Kidney (tissue), 14 donors: ENCODE data around the gene LZTS3. TPM values are rescaled to one million over a fixed set of nuclear protein-coding genes. Genes with fewer than 3 reads are reported as not detected.
"Not testable (repeated sequence)": the region's sequence is repeated elsewhere in the genome, so short reads cannot be mapped to it uniquely, and the experiment has no call there.

ENCODE experiments used
- DNase-seq, 5 donors: peaks; one replicate each; pipeline ENCODE4 v3.0.0-alpha.2; 2013 to 2020
- FAIRE-seq: peaks from 2 replicates; lab custom pipeline; 2012; peaks lifted over from hg19 to GRCh38; lab: Jason Lieb, UNC
- H3K27ac ChIP-seq, 2 donors: one replicate each; pipeline ENCODE4 v1.7.0; 2013; ENCODE audit warnings: low read depth in 2 of 2, low read length in 2 of 2, inconsistent platforms in 1 of 2
- H3K27me3 ChIP-seq: one replicate; pipeline ENCODE4 v1.7.1; 2013; ENCODE audit warnings: low read length, inconsistent platforms; ENCODE audit not compliant: control insufficient read depth, insufficient read depth
- H3K36me3 ChIP-seq, 3 donors: one replicate each; pipeline versions ENCODE4 v1.7.0 to v1.7.1; 2013; ENCODE audit warnings: low read length in 3 of 3, control low read depth in 1 of 3, inconsistent platforms in 1 of 3; ENCODE audit not compliant: insufficient read depth in 3 of 3, control insufficient read depth in 2 of 3
- H3K4me1 ChIP-seq, 3 donors: one replicate each; pipeline versions ENCODE4 v1.7.0 to v1.7.1; 2013; ENCODE audit warnings: low read length in 3 of 3, inconsistent platforms in 1 of 3, low read depth in 1 of 3; ENCODE audit not compliant: control insufficient read depth in 2 of 3, insufficient read depth in 2 of 3
- H3K4me3 ChIP-seq, 3 donors: one replicate each; pipeline versions ENCODE4 v1.7.0 to v1.8.1; 2013; ENCODE audit warnings: low read length in 3 of 3, control low read depth in 1 of 3, inconsistent platforms in 1 of 3
- H3K9ac ChIP-seq, 3 donors: one replicate each; pipeline versions ENCODE4 v1.7.0 to v1.7.1; 2013; ENCODE audit warnings: low read length in 3 of 3, control low read depth in 1 of 3, inconsistent platforms in 1 of 3
- H3K9me3 ChIP-seq, 3 donors: one replicate each; pipeline versions ENCODE4 v1.7.0 to v1.7.1; 2013; ENCODE audit warnings: low read length in 3 of 3, control low read depth in 1 of 3, inconsistent platforms in 1 of 3; ENCODE audit not compliant: control insufficient read depth in 2 of 3, insufficient read depth in 1 of 3
- CTCF ChIP-seq: IDR thresholded peaks from 3 replicates; pipeline ENCODE4 v1.5.1; 2012; ENCODE audit warnings: mild to moderate bottlenecking, moderate library complexity, borderline replicate concordance; ENCODE audit not compliant: insufficient read depth; ENCODE audit errors: extremely low read depth
- intact Hi-C: fragments of 100-400 bp; cut with DNase I; formaldehyde crosslinking; loops from one replicate; pipeline ENCODE4 v1.11.1; 2022
- polyA plus RNA-seq: library from polyadenylated mRNA; stranded (reverse); fragments of 350-450 nt; fragmentation: Illumina TruSeq; extraction: RNeasy Lipid Tissue Mini Kit (QIAGEN cat#74804); gene quantifications from one replicate; pipeline ENCODE4 v1.2.3, GENCODE V29; 2014; ENCODE audit warnings: low read depth, low replicate concordance; ENCODE audit not compliant: insufficient read depth
- total RNA-seq: library from RNA; stranded (reverse); fragmentation: NEBNext Ultra II Directional; extraction: Animal tissue kit (Norgen Biotek cat#: 25700); gene quantifications from one replicate; pipeline ENCODE4 v1.2.1, GENCODE V29; 2021
- donor health status: control.
- donor health status: control.
- donor health status: control.
- donor health status: control.
- donor health status: control.
- donor health status: DM: yes; HTN: yes; CAD: no.
- donor health status: Normal renal cell carcinoma (clear cell type).

Gene LZTS3
- total and polyA plus RNA-seq, 2 donors from 2014 or later = 20.0 to 23.0 TPM

- H3K4me1 ChIP-seq = no peaks in the 10 kb centered on the region
- H3K9ac ChIP-seq = no peak overlapping the region
- no peaks in the 10 kb centered on the region for H3K27me3 ChIP-seq
- DNase-seq = no peak
- H3K9me3 ChIP-seq = no peaks in the 10 kb centered on the region
- FAIRE-seq = no peak
- H3K4me3 ChIP-seq = no peak overlapping the region
- intact Hi-C loops = no loop called here
- H3K27ac ChIP-seq = no peak overlapping the region
- H3K36me3 ChIP-seq = peaks cover 0 to 6% (median 5%) of the 10 kb centered on the region in 3 donors
- no peak for TF ChIP-seq CTCF
Measured at GRCh38 chr20:3126527-3126859, 46.9 kb downstream of the LZTS3 start.

GRCh38 chr20:3125776-3126526 lies 47.4 kb downstream of the LZTS3 start:
- H3K27me3 ChIP-seq, H3K9me3 ChIP-seq, H3K27ac ChIP-seq, H3K36me3 ChIP-seq, H3K9ac ChIP-seq, H3K4me1 ChIP-seq, FAIRE-seq, H3K4me3 ChIP-seq, intact Hi-C loops, DNase-seq: not testable (repeated sequence)

GRCh38 chr20:3124773-3125560 lies 48.4 kb downstream of the LZTS3 start:
- H3K9me3 ChIP-seq, FAIRE-seq, H3K36me3 ChIP-seq, H3K9ac ChIP-seq, intact Hi-C loops, DNase-seq, H3K4me1 ChIP-seq, H3K27me3 ChIP-seq, H3K27ac ChIP-seq, H3K4me3 ChIP-seq: not testable (repeated sequence)

GRCh38 chr20:3124163-3124562 lies 49.2 kb downstream of the LZTS3 start:
- H3K4me3 ChIP-seq, intact Hi-C loops, H3K9me3 ChIP-seq, H3K36me3 ChIP-seq, H3K27me3 ChIP-seq, H3K4me1 ChIP-seq, FAIRE-seq, H3K9ac ChIP-seq, DNase-seq, H3K27ac ChIP-seq: not testable (repeated sequence)

- intact Hi-C loops = no loop called here
- Histone ChIP-seq H3K27ac (no peak overlapping the region), H3K27me3 (no peaks in the 10 kb centered on the region), H3K4me1 (no peaks in the 10 kb centered on the region), H3K36me3 (peaks cover 0 to 10% (median 6%) of the 10 kb centered on the region in 3 donors), H3K4me3 (no peak overlapping the region), H3K9ac (no peak overlapping the region), H3K9me3 (no peaks in the 10 kb centered on the region)
- no peak for DNase-seq
- no peak for FAIRE-seq
- TF ChIP-seq CTCF = no peak
Measured at GRCh38 chr20:3123542-3123941, 49.8 kb downstream of the LZTS3 start.
